ENCODE measurements around the gene TIAM2.

DNA sequence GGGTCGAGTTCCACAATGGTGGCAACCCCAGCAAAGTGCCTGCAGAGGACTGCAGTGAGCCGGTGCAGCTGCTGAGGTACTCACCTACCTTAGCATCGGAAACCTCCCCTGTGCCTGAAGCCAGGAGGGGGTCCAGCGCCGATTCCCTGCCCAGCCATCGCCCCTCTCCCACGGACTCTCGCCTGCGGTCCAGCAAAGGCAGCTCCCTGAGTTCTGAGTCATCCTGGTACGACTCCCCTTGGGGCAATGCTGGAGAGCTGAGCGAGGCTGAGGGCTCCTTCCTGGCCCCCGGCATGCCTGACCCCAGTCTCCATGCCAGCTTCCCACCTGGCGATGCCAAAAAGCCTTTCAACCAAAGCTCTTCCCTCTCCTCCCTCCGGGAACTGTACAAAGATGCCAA is 134.6 kb downstream of the TIAM2 start:
- TF ChIP-seq, protein P1, sequence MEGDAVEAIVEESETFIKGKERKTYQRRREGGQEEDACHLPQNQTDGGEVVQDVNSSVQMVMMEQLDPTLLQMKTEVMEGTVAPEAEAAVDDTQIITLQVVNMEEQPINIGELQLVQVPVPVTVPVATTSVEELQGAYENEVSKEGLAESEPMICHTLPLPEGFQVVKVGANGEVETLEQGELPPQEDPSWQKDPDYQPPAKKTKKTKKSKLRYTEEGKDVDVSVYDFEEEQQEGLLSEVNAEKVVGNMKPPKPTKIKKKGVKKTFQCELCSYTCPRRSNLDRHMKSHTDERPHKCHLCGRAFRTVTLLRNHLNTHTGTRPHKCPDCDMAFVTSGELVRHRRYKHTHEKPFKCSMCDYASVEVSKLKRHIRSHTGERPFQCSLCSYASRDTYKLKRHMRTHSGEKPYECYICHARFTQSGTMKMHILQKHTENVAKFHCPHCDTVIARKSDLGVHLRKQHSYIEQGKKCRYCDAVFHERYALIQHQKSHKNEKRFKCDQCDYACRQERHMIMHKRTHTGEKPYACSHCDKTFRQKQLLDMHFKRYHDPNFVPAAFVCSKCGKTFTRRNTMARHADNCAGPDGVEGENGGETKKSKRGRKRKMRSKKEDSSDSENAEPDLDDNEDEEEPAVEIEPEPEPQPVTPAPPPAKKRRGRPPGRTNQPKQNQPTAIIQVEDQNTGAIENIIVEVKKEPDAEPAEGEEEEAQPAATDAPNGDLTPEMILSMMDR (conservative IDR thresholded peaks at IDR 0.05; ENCODE audit: low read length): no peak
- TF ChIP-seq EZH2phosphoT487 (IDR thresholded peaks at IDR 0.05; ENCODE audit: borderline replicate concordance, low read depth, low read length): no peak
